ENCODE data around the gene FARS2. TPM values are rescaled to one million over a fixed set of nuclear protein-coding genes. Genes with fewer than 3 reads are reported as not detected.
A peak's percentile ranks its signal among the peaks of the same experiment; 100 is the strongest.

The FARS2 gene
- total RNA-seq, result 10.7 to 18.1 TPM (median 11.8 TPM) in 3 replicates
- long read RNA-seq, transcript FARS2-201 (7 exons, 1,663 nt), result major isoform, 26 of 33 reads
- long read RNA-seq, partial matches to known transcripts, result 0 of 33 reads
- long read RNA-seq, other reads (novel, unspliced or antisense), result 5 of 33 reads

DNA sequence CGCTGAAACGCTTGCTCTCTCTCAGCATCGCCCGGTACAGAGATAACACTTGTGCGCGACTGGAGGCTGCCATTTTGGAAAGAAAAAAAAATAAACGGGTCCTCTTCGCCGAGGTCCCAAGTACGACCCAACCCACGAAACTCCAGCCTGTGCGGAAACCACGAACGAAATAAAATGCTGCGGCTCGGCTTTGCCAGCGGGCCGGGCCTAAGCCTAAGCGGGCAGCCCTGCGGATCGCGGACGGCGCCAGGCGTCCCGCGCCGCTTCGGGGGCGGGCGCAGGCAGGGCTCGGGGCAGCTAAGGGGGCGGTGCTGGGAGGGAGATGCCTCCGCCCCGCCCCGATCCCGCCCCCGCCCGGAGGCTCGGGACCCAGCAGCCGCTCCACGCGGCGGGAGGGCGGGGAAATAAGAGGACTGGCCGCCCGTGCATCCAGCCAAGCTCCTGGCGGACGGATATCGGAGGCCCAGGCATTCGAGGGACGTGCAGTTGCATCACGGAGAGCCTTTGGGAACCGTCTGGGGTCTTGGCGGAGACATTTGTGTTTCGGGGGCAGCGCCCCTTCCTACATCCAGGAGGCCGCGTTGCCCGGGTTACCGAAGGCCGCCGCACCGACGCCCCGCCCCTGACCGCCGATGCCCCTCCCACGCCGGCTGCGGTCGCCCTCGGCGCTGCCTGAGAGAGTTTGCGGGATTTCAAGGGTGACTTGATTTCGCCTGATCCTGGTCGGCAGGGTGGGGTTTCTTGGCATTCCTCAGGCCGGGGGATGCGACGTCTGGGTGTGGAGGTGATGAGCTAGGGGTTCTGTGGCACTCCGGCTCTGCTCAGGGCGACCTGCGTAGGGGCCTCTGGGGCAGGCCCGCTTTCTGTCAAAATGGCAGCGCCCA lies at the start of gene FARS2, which contains the start of gene LYRM4:
TSS of gene FARS2 (plus strand) at position 853 of the 884 bp plus-strand sequence.
TSS of gene LYRM4 (minus strand) at position 290 of the 884 bp plus-strand sequence. CDS start at position 73, 217 bp downstream.
- Mint-ChIP-seq H3K36me3 (ENCODE audit: low read depth) (peaks cover 7% of the 10 kb centered on the region), H3K9me3 (ENCODE audit: low read depth) (no peaks in the 10 kb centered on the region), H3K27ac (ENCODE audit: unreplicated experiment) (peak within 1 kb of the TSS; percentile 100), H3K4me3 (ENCODE audit: unreplicated experiment) (peak within 1 kb of the TSS; percentile 96), H3K4me1 (ENCODE audit: low read depth) (peaks cover 22% of the 10 kb centered on the region), H3K27me3 (ENCODE audit: low read depth) (no peaks in the 10 kb centered on the region)
- DNase-seq (ENCODE audit: low spot score), result peak; percentile 97
- TF ChIP-seq, protein P1, sequence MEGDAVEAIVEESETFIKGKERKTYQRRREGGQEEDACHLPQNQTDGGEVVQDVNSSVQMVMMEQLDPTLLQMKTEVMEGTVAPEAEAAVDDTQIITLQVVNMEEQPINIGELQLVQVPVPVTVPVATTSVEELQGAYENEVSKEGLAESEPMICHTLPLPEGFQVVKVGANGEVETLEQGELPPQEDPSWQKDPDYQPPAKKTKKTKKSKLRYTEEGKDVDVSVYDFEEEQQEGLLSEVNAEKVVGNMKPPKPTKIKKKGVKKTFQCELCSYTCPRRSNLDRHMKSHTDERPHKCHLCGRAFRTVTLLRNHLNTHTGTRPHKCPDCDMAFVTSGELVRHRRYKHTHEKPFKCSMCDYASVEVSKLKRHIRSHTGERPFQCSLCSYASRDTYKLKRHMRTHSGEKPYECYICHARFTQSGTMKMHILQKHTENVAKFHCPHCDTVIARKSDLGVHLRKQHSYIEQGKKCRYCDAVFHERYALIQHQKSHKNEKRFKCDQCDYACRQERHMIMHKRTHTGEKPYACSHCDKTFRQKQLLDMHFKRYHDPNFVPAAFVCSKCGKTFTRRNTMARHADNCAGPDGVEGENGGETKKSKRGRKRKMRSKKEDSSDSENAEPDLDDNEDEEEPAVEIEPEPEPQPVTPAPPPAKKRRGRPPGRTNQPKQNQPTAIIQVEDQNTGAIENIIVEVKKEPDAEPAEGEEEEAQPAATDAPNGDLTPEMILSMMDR (IDR thresholded peaks at IDR 0.05), result peak; percentile 73

DNA sequence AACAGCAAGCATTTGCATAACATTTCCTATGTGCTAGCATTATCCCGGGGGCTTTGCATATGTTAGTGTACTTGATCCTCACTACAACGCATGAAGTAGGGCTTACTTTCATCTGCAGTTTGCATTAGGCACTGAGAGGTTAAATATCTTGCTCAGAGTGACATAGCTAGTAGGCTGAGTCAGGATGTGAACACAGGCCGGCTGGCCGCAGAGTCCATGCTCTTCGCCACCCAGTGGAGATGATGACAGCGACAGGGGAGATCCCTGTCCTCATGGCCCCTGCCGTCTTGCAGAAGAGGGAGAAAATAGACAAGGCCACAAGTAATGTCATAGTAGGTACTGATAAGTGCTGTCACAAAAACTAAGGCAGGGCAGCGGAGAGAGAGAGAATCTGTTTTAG lies 47.5 kb upstream of the FARS2 start:
- H3K4me1 Mint-ChIP-seq (ENCODE audit: low read depth), result peaks cover 66% of the 10 kb centered on the region
- DNase-seq (ENCODE audit: low spot score), result no peak
- no peaks in the 10 kb centered on the region for H3K36me3 Mint-ChIP-seq (ENCODE audit: low read depth)
- TF ChIP-seq, protein P1 (IDR thresholded peaks at IDR 0.05), result peak; percentile 68
- peak overlapping the region; percentile 95 for H3K27ac Mint-ChIP-seq (ENCODE audit: unreplicated experiment)
- no peaks in the 10 kb centered on the region for H3K27me3 Mint-ChIP-seq (ENCODE audit: low read depth)
- H3K9me3 Mint-ChIP-seq (ENCODE audit: low read depth), result no peaks in the 10 kb centered on the region
- peak overlapping the region; percentile 52 for H3K4me3 Mint-ChIP-seq (ENCODE audit: unreplicated experiment)

DNA sequence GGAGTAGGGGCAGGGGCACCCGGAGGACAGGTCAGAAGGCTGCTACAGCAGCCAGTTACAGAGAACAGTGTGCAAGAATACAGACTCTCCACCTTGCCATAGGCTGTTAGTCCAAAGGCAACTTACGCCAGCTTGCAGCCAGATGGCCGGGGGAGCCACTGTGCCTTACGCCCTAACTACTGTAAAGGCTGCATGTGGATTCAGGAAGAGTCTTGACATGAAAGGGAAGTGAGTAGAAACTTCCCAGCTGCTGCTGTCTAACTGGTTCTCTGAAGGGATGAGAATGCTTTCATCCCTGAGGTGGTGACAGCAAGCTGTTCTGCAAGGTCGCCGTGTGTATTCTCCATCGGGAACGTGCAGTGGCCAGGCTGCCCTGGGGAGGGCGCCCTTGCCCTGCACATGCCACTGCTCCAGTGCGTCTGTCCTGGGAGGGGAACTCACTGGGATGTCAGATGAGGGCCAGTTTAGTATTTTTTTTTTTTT lies 46.7 kb upstream of the FARS2 start:
- peak overlapping the region; percentile 52 for H3K4me3 Mint-ChIP-seq (ENCODE audit: unreplicated experiment)
- TF ChIP-seq, protein P1 (IDR thresholded peaks at IDR 0.05), result peak; percentile 82
- H3K9me3 Mint-ChIP-seq (ENCODE audit: low read depth), result no peaks in the 10 kb centered on the region
- no peaks in the 10 kb centered on the region for H3K27me3 Mint-ChIP-seq (ENCODE audit: low read depth)
- no peak for DNase-seq (ENCODE audit: low spot score)
- no peaks in the 10 kb centered on the region for H3K36me3 Mint-ChIP-seq (ENCODE audit: low read depth)
- peak overlapping the region; percentile 95 for H3K27ac Mint-ChIP-seq (ENCODE audit: unreplicated experiment)
- peaks cover 69% of the 10 kb centered on the region for H3K4me1 Mint-ChIP-seq (ENCODE audit: low read depth)

DNA sequence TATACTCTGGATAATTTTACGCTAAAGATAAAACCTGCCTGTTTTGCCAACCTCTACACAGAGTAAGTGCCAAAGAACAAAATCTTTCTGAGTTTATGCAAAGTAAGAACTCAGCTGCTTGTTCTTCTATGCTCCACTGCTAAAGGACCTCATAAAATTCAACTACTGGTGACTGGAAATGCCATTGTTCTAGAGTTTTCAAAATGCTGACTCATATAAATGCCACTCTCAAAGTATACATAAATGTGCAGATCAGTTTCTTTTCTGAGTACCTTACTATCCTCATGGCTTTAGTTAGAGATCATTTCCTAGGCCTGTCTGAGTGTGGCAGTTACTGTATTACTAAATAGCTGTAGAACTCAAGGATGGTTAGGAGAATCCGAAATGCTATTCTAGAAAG lies 46.2 kb upstream of the FARS2 start:
- Mint-ChIP-seq H3K27me3 (ENCODE audit: low read depth) (no peaks in the 10 kb centered on the region), H3K4me3 (ENCODE audit: unreplicated experiment) (no peak overlapping the region), H3K27ac (ENCODE audit: unreplicated experiment) (peak overlapping the region; percentile 18), H3K4me1 (ENCODE audit: low read depth) (peaks cover 69% of the 10 kb centered on the region), H3K36me3 (ENCODE audit: low read depth) (no peaks in the 10 kb centered on the region), H3K9me3 (ENCODE audit: low read depth) (no peaks in the 10 kb centered on the region)
- TF ChIP-seq, protein P1 (IDR thresholded peaks at IDR 0.05), result peak; percentile 23
- no peak for DNase-seq (ENCODE audit: low spot score)

DNA sequence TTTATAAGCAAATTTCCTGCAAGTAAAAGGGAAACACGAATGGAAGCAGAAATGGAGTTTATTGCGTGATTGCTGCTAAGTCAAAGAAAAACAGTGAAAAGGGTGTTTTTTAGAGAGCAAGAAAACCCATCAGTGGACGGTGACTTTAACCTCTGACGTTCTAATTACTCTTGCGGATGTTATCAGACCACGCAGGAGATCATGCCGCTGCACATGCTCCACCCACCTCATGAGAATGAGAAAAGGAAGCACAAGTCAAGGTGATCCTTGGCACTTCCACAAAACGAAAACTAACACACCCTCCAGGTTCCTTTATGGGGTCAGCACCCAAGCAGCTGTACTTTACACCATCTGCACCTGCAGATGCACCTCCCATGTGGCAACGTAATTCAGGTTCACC lies 45.5 kb upstream of the FARS2 start:
- Mint-ChIP-seq H3K36me3 (ENCODE audit: low read depth) (no peaks in the 10 kb centered on the region), H3K4me3 (ENCODE audit: unreplicated experiment) (no peak overlapping the region), H3K27ac (ENCODE audit: unreplicated experiment) (no peak overlapping the region), H3K9me3 (ENCODE audit: low read depth) (no peaks in the 10 kb centered on the region), H3K27me3 (ENCODE audit: low read depth) (no peaks in the 10 kb centered on the region), H3K4me1 (ENCODE audit: low read depth) (peaks cover 66% of the 10 kb centered on the region)
- no peak for DNase-seq (ENCODE audit: low spot score)
- TF ChIP-seq, protein P1 (IDR thresholded peaks at IDR 0.05), result no peak

All from chondrocyte (in vitro differentiated cells).